ENCODE measurements around the gene ERVK3-1. TPM values are rescaled to one million over a fixed set of nuclear protein-coding genes. Genes with fewer than 3 reads are reported as not detected.

ERVK3-1 gene
- total RNA-seq, 1 donor from 2014 or later, result 30.6 TPM

- DNase-seq (ENCODE audit: low spot score), result no peak
Observed at GRCh38 chr19:58357481-58358145, 52.4 kb downstream of the ERVK3-1 start.

GRCh38 chr19:58361900-58362271, 56.7 kb downstream of the ERVK3-1 start:
- DNase-seq (ENCODE audit: low spot score), result peak; percentile 89

- DNase-seq (ENCODE audit: low spot score), result peak; percentile 99
Observed at GRCh38 chr19:58362272-58362994, 57.3 kb downstream of the ERVK3-1 start, which contains the start of gene ZNF497. Gene ZNF497, minus strand, starts transcription at chr19:58362751. Its CDS starts 5,116 bp downstream, at chr19:58357635.

- DNase-seq (ENCODE audit: low spot score), result no peak
Observed at GRCh38 chr19:58364146-58364545, 59.0 kb downstream of the ERVK3-1 start.

Small RNA genes lying within 50 kb of the gene (microRNA-seq; reads per million reads assigned to microRNA genes)
- gene MIR6806 (ENCODE audit: borderline number of aligned reads), result not detected

Other genes with a start within 250 kb of the ERVK3-1 start
- 3.5 TPM for gene ZNF135, start 246.1 kb upstream of the ERVK3-1 start, total RNA-seq
- gene ZSCAN18, start 207.1 kb upstream of the ERVK3-1 start, total RNA-seq, result 34.8 TPM
- 8.3 TPM for gene ZNF329, start 154.6 kb upstream of the ERVK3-1 start, total RNA-seq
- gene ZNF274, start 122.3 kb upstream of the ERVK3-1 start, total RNA-seq, result 20.5 TPM
- 25.2 TPM for gene ZNF544, start 76.5 kb upstream of the ERVK3-1 start, total RNA-seq
- 5.1 TPM for gene ZNF8, start 26.4 kb upstream of the ERVK3-1 start, total RNA-seq
- gene ZSCAN22, start 21.6 kb downstream of the ERVK3-1 start, total RNA-seq, result 2.5 TPM
- 8.4 TPM for gene A1BG, start 48.1 kb downstream of the ERVK3-1 start, total RNA-seq
- gene ZNF497, start 57.4 kb downstream of the ERVK3-1 start, total RNA-seq, result 0.19 TPM
- 0.48 TPM for gene ZNF837, start 75.7 kb downstream of the ERVK3-1 start, total RNA-seq
- gene RPS5, start 81.9 kb downstream of the ERVK3-1 start, total RNA-seq, result 673 TPM
- not detected for gene RNF225, start 90.3 kb downstream of the ERVK3-1 start, total RNA-seq
- gene ZNF584, start 103.3 kb downstream of the ERVK3-1 start, total RNA-seq, result 15.4 TPM
- gene ZNF132, start 134.8 kb downstream of the ERVK3-1 start, total RNA-seq, result 4.0 TPM
- gene ZNF324B, start 146.2 kb downstream of the ERVK3-1 start, total RNA-seq, result 5.2 TPM
- gene ZNF324, start 161.7 kb downstream of the ERVK3-1 start, total RNA-seq, result 6.7 TPM
- 5.6 TPM for gene ZNF446, start 171.0 kb downstream of the ERVK3-1 start, total RNA-seq
- 6.5 TPM for gene SLC27A5, start 206.6 kb downstream of the ERVK3-1 start, total RNA-seq
- gene ZBTB45, start 214.4 kb downstream of the ERVK3-1 start, total RNA-seq, result 11.8 TPM
- 185 TPM for gene TRIM28, start 238.7 kb downstream of the ERVK3-1 start, total RNA-seq
- gene CHMP2A, start 249.7 kb downstream of the ERVK3-1 start, total RNA-seq, result 116 TPM